HepG2 (cell line): ENCODE data around the gene RPS14. TPM values are rescaled to one million over a fixed set of nuclear protein-coding genes. Genes with fewer than 3 reads are reported as not detected.

Source experiments
- ARID5B ChIP-seq: IDR thresholded peaks from 2 replicates; pipeline ENCODE4 v1.4.0; 2020; ENCODE audit warnings: mild to moderate bottlenecking, missing genetic modification reagents
- E2F2 ChIP-seq: sonication (generic); formaldehyde crosslinking; IDR thresholded peaks from 2 replicates; pipeline ENCODE4 v1.4.0; 2020; ENCODE audit warnings: missing genetic modification reagents, borderline replicate concordance
- ETS1 ChIP-seq: sonication (generic); formaldehyde crosslinking; IDR thresholded peaks from 2 replicates; pipeline ENCODE4 v1.4.0; 2020; ENCODE audit warnings: missing genetic modification reagents
- FOXJ3 ChIP-seq: sonication (generic); formaldehyde crosslinking; IDR thresholded peaks from 2 replicates; pipeline ENCODE4 v1.4.0; 2020; ENCODE audit warnings: missing genetic modification reagents, mild to moderate bottlenecking, borderline replicate concordance
- KLF9 ChIP-seq: IDR thresholded peaks from 2 replicates; pipeline ENCODE4 v1.6.1; 2016; ENCODE audit warnings: low read depth
- MZF1 ChIP-seq: sonication (generic); formaldehyde crosslinking; IDR thresholded peaks from 2 replicates; pipeline ENCODE4 v1.8.1; 2023; ENCODE audit warnings: mild to moderate bottlenecking, missing genetic modification reagents, borderline replicate concordance
- SSRP1 ChIP-seq: IDR thresholded peaks from 2 replicates; pipeline ENCODE4 v1.6.1; 2016; ENCODE audit warnings: control low read depth
- polyA plus RNA-seq, 8 experiments: library from polyadenylated mRNA; depleted of rRNA in 3 of 8; stranded (reverse) in 7 of 8; unstranded in 1 of 8; fragments of >200 nt; fragmentation: Illumina TruSeq in 4 of 8; extraction: Trizol in 4 of 8; gene quantifications; 2 replicates each; pipeline versions ENCODE4 v1.2.1 to v1.2.3, GENCODE V29; 2011 to 2016; ENCODE audit warnings: low read depth in 4 of 8, missing spikeins in 1 of 8, mixed read lengths in 1 of 8; ENCODE audit not compliant: insufficient read depth in 1 of 8
- total RNA-seq, 5 experiments: library from RNA; depleted of rRNA; stranded (reverse); fragments of >200 nt; fragmentation: Illumina TruSeq; extraction: Trizol; gene quantifications; 2 replicates each; pipeline ENCODE4 v1.2.3, GENCODE V29; 2016; ENCODE audit warnings: low read depth in 1 of 5

The RPS14 gene
- total and polyA plus RNA-seq, 2 of the 13 experiments (the other 11 are each of a cell fraction or from before 2014, with no cell fraction given): 2,116 to 3,295 TPM

- TF ChIP-seq ARID5B (CRISPR knock-in tag) (no peak), SSRP1 (CRISPR knock-in tag) (no peak), FOXJ3 (CRISPR knock-in tag) (no peak), ETS1 (CRISPR knock-in tag) (no peak), MZF1 (CRISPR knock-in tag) (no peak), KLF9 (CRISPR knock-in tag) (no peak), E2F2 (CRISPR knock-in tag) (no peak)
These were observed 18.0 kb downstream of the RPS14 start (continued) for GRCh38 chr5:150431574-150431973.
